GM18873 (cell line): ENCODE measurements around the gene STYX.

ENCODE experiments used
- ATAC-seq: cut with Tn5 transposase; IDR thresholded peaks from one replicate; pipeline ENCODE4 v1.9.1; 2021; ENCODE audit warnings: mild to moderate bottlenecking, moderate library complexity, moderate number of reproducible peaks; ENCODE audit not compliant: unreplicated experiment, low FRiP score

The STYX gene

GRCh38 chr14:52729925-52730708 is at the start of gene STYX:
STYX (plus strand) TSS chr14:52730166; CDS start chr14:52730475, 309 bp downstream.
- ATAC-seq: peak; percentile 90

GRCh38 chr14:52683985-52684520 is 45.9 kb upstream of the STYX start:
- no peak for ATAC-seq

GRCh38 chr14:52686176-52686575 is 43.8 kb upstream of the STYX start:
- ATAC-seq: no peak

- ATAC-seq: no peak
Measured at GRCh38 chr14:52690983-52691760, 38.8 kb upstream of the STYX start.

- no peak for ATAC-seq
Measured at GRCh38 chr14:52692248-52692962, 37.6 kb upstream of the STYX start.

GRCh38 chr14:52693036-52693435 is 36.9 kb upstream of the STYX start:
- ATAC-seq: no peak

GRCh38 chr14:52693532-52693931 is 36.4 kb upstream of the STYX start:
- ATAC-seq: no peak

- peak; percentile 54 for ATAC-seq
Measured at GRCh38 chr14:52694761-52695480, 35.0 kb upstream of the STYX start.

- ATAC-seq: peak; percentile 42
Measured at GRCh38 chr14:52695481-52696091, 34.4 kb upstream of the STYX start, which contains the start of gene ERO1A. ERO1A (minus strand) TSS chr14:52695558; CDS start chr14:52695481, 77 bp downstream.

- ATAC-seq: no peak
Measured at GRCh38 chr14:52700701-52701172, 29.2 kb upstream of the STYX start.

- no peak for ATAC-seq
Measured at GRCh38 chr14:52701223-52701622, 28.7 kb upstream of the STYX start.

GRCh38 chr14:52703225-52703624 is 26.7 kb upstream of the STYX start:
- no peak for ATAC-seq

GRCh38 chr14:52703664-52704063 is 26.3 kb upstream of the STYX start:
- ATAC-seq: no peak

GRCh38 chr14:52706286-52706685 is 23.7 kb upstream of the STYX start:
- ATAC-seq: no peak

- ATAC-seq: peak; percentile 95
Measured at GRCh38 chr14:52706724-52707706, 23.0 kb upstream of the STYX start, which contains the start of gene PSMC6. PSMC6 (plus strand) TSS chr14:52707200; CDS start chr14:52707220, 20 bp downstream.

- no peak for ATAC-seq
Measured at GRCh38 chr14:52711666-52712065, 18.3 kb upstream of the STYX start.

- no peak for ATAC-seq
Measured at GRCh38 chr14:52716155-52716554, 13.8 kb upstream of the STYX start.
